ENCODE data around the gene C12orf56.

DNA sequence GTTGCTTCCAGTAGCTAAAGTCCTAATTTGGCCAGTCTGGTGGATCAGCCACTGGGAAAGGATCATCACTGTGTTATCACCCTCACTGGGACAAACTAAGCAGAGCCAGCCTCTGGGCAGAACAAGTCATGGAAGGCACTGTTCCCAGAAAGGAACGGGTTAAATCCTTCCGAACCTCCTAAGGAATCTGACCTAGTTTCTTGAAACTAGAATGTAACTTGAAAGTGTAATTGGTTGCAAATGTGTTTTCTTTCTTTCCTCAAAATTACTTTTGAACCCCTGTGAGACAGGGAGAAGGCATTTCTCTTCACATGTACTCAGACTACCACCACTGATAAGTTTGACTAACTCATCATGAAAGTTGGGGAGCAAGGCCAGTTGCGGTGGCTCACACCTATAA lies 149.8 kb downstream of the C12orf56 start:
- TF ChIP-seq YY1 (IDR thresholded peaks at IDR 0.05; ENCODE audit: insufficient read depth, insufficient read length) (no peak), SUZ12 (IDR thresholded peaks at IDR 0.05; ENCODE audit: extremely low read depth, insufficient read depth, insufficient read length) (no peak), ZNF274 (IDR thresholded peaks at IDR 0.05; ENCODE audit: low read depth, low read length) (no peak)
